Measurements from ENCODE around the gene GLP1R. TPM values are rescaled to one million over a fixed set of nuclear protein-coding genes. Genes with fewer than 3 reads are reported as not detected.
"Not testable (repeated sequence)": the region's sequence is repeated elsewhere in the genome, so short reads cannot be mapped to it uniquely, and the experiment has no call there.

The GLP1R gene
- total RNA-seq, 1 experiment from 2014 or later: not detected

- BruUV-seq (replicated peaks): no TSS peak
- Histone ChIP-seq H3K27ac (ENCODE audit: low read length) (no peak overlapping the region), H3K36me3 (ENCODE audit: control insufficient read depth, insufficient read depth, low read length) (no peaks in the 10 kb centered on the region), H3K9me3 (ENCODE audit: control insufficient read depth, insufficient read depth, low read depth, low read length) (no peaks in the 10 kb centered on the region), H3K27me3 (ENCODE audit: control insufficient read depth, insufficient read depth, low read length) (no peaks in the 10 kb centered on the region), H3K4me3 (ENCODE audit: low read depth in 2 of 2, low read length in 2 of 2) (no peak overlapping the region), H3K4me1 (ENCODE audit: control insufficient read depth, insufficient read depth, low read length) (no peaks in the 10 kb centered on the region)
- intact Hi-C loops (cut with micrococcal nuclease; ENCODE audit: unreplicated experiment): no loop called here
- ATAC-seq (no peak), DNase-seq (ENCODE audit: low read depth, low spot score) (no peak)
- TF ChIP-seq TCF7L2 (IDR thresholded peaks at IDR 0.05; ENCODE audit: low read depth, low read length) (no peak), SIN3A (IDR thresholded peaks at IDR 0.05; ENCODE audit: borderline replicate concordance, insufficient read depth, low read depth, low read length) (no peak), REST (IDR thresholded peaks at IDR 0.05; ENCODE audit: insufficient read depth in 1 of 2, low read depth in 2 of 2, low read length in 1 of 2) (no peak), POLR2AphosphoS5 (IDR thresholded peaks at IDR 0.05; ENCODE audit: low read depth, low read length) (no peak), CTCF (IDR thresholded peaks at IDR 0.05) (no peak)
- CTCF ChIA-PET: no interaction called here
- in situ Hi-C loops (cut with HindIII; ENCODE audit: low pct_unique_long_range_greater_than_20kb, low sequenced_read_pairs): no loop called here
- POLR2A ChIA-PET: interaction anchor here (0.6 kb wide), 1 partner anchor 222 kb away, joined by 4 read pairs; no protein-coding TSS in a partner anchor
These were observed 82.1 kb downstream of the GLP1R start for GRCh38 chr6:39130691-39131090.

- BruUV-seq (replicated peaks); H3K4me1 ChIP-seq (ENCODE audit: control insufficient read depth, insufficient read depth, low read length); DNase-seq (ENCODE audit: low read depth, low spot score); H3K36me3 ChIP-seq (ENCODE audit: control insufficient read depth, insufficient read depth, low read length); in situ Hi-C loops (cut with HindIII; ENCODE audit: low pct_unique_long_range_greater_than_20kb, low sequenced_read_pairs); POLR2A ChIA-PET; H3K27me3 ChIP-seq (ENCODE audit: control insufficient read depth, insufficient read depth, low read length); intact Hi-C loops (cut with micrococcal nuclease; ENCODE audit: unreplicated experiment); CTCF ChIA-PET; H3K27ac ChIP-seq (ENCODE audit: low read length); H3K4me3 ChIP-seq (ENCODE audit: low read depth in 2 of 2, low read length in 2 of 2); ATAC-seq: not testable (repeated sequence)
- H3K9me3 ChIP-seq (ENCODE audit: control insufficient read depth, insufficient read depth, low read depth, low read length): peaks cover 11% of the 10 kb centered on the region; the same call in 1 of the 2 replicates
These were observed 86.2 kb downstream of the GLP1R start for GRCh38 chr6:39134761-39135160.

GRCh38 chr6:39136207-39136606 lies 87.6 kb downstream of the GLP1R start:
- DNase-seq (ENCODE audit: low read depth, low spot score); H3K4me3 ChIP-seq (ENCODE audit: low read depth in 2 of 2, low read length in 2 of 2); BruUV-seq (replicated peaks); H3K27ac ChIP-seq (ENCODE audit: low read length); CTCF ChIA-PET; H3K36me3 ChIP-seq (ENCODE audit: control insufficient read depth, insufficient read depth, low read length); POLR2A ChIA-PET; H3K4me1 ChIP-seq (ENCODE audit: control insufficient read depth, insufficient read depth, low read length); H3K27me3 ChIP-seq (ENCODE audit: control insufficient read depth, insufficient read depth, low read length); in situ Hi-C loops (cut with HindIII; ENCODE audit: low pct_unique_long_range_greater_than_20kb, low sequenced_read_pairs); ATAC-seq; intact Hi-C loops (cut with micrococcal nuclease; ENCODE audit: unreplicated experiment): not testable (repeated sequence)
- H3K9me3 ChIP-seq (ENCODE audit: control insufficient read depth, insufficient read depth, low read depth, low read length): peaks cover 11% of the 10 kb centered on the region; the same call in 1 of the 2 replicates

All from Panc1 (cell line).